Renal pelvis (tissue), 4 donors: ENCODE results near the gene UBLCP1. TPM values are rescaled to one million over a fixed set of nuclear protein-coding genes. Genes with fewer than 3 reads are reported as not detected.
"Not testable (repeated sequence)": the region's sequence is repeated elsewhere in the genome, so short reads cannot be mapped to it uniquely, and the experiment has no call there.

Experiments
- DNase-seq: peaks from one replicate; pipeline ENCODE4 v3.0.0-alpha.2; 2013
- polyA plus RNA-seq, 3 donors: library from polyadenylated mRNA; unstranded; fragments of 120-200 nt; gene quantifications; one replicate each; pipeline ENCODE4 v1.2.1, GENCODE V29; 2013; ENCODE audit not compliant: insufficient read length in 3 of 3

The UBLCP1 gene
- polyA plus RNA-seq, 3 donors = 34.6 to 40.5 (median 39.9) TPM

GRCh38 chr5:159242656-159243055 lies 20.4 kb upstream of the UBLCP1 start:
- DNase-seq = no peak

GRCh38 chr5:159243385-159243784 lies 19.7 kb upstream of the UBLCP1 start:
- no peak for DNase-seq

- no peak for DNase-seq
These were observed 18.9 kb upstream of the UBLCP1 start for GRCh38 chr5:159244163-159244562.

GRCh38 chr5:159244890-159245289 lies 18.2 kb upstream of the UBLCP1 start:
- no peak for DNase-seq

- DNase-seq = no peak
These were observed 13.9 kb upstream of the UBLCP1 start for GRCh38 chr5:159249158-159249557.

- DNase-seq = no peak
These were observed 10.9 kb upstream of the UBLCP1 start for GRCh38 chr5:159252195-159252594.

GRCh38 chr5:159257007-159257406 lies 6.1 kb upstream of the UBLCP1 start:
- DNase-seq = no peak

- no peak for DNase-seq
These were observed 5.3 kb upstream of the UBLCP1 start for GRCh38 chr5:159257629-159258283.

GRCh38 chr5:159258361-159258760 lies 4.7 kb upstream of the UBLCP1 start:
- no peak for DNase-seq

GRCh38 chr5:159260212-159260611 lies 2.9 kb upstream of the UBLCP1 start:
- not testable (repeated sequence) for DNase-seq

- DNase-seq = peak; percentile 20
These were observed 625 bp upstream of the UBLCP1 start for GRCh38 chr5:159262472-159262858.

- DNase-seq = no peak
These were observed 447 bp downstream of the UBLCP1 start for GRCh38 chr5:159263569-159263905.

GRCh38 chr5:159266764-159267163 lies 3.7 kb downstream of the UBLCP1 start:
- DNase-seq = not testable (repeated sequence)

- no peak for DNase-seq
These were observed 6.6 kb downstream of the UBLCP1 start for GRCh38 chr5:159269723-159270122.

- no peak for DNase-seq
These were observed 10.8 kb downstream of the UBLCP1 start for GRCh38 chr5:159273923-159274322.

- no peak for DNase-seq
These were observed 11.6 kb downstream of the UBLCP1 start for GRCh38 chr5:159274676-159275075.

- peak; percentile 35 for DNase-seq
These were observed 23.4 kb downstream of the UBLCP1 start for GRCh38 chr5:159286420-159287035.

GRCh38 chr5:159290741-159291140 lies 27.7 kb downstream of the UBLCP1 start:
- DNase-seq = no peak

- no peak for DNase-seq
These were observed 31.8 kb downstream of the UBLCP1 start for GRCh38 chr5:159294921-159295320.

GRCh38 chr5:159297300-159297699 lies 34.2 kb downstream of the UBLCP1 start:
- not testable (repeated sequence) for DNase-seq

GRCh38 chr5:159301466-159301865 lies 38.4 kb downstream of the UBLCP1 start:
- no peak for DNase-seq

- DNase-seq = not testable (repeated sequence)
These were observed 39.1 kb downstream of the UBLCP1 start for GRCh38 chr5:159301929-159302860.

- no peak for DNase-seq
These were observed 40.2 kb downstream of the UBLCP1 start for GRCh38 chr5:159303286-159303685.
